Spleen (tissue), 7 donors: Measurements from ENCODE around the gene GABARAP.

Experiments used
- CTCF ChIP-seq, 11 experiments: fragments of 200-600 bp in 7 of 11; fragments of 450-650 bp in 4 of 11; sonication (generic) in 4 of 11; IDR thresholded peaks in 8 of 11; conservative IDR thresholded peaks in 3 of 11; 1 replicate in 7 of 11; 2 replicates in 4 of 11; pipeline versions ENCODE4 v1.4.0 to v1.8.0; 2016 to 2021; ENCODE audit warnings: antibody characterized with exemption in 11 of 11, inconsistent platforms in 4 of 11, mild to moderate bottlenecking in 1 of 11
- POLR2A ChIP-seq, 3 donors: fragments of 450-650 bp; IDR thresholded peaks; one replicate each; pipeline ENCODE4 v1.5.1; 2017; ENCODE audit warnings: antibody characterized with exemption in 3 of 3, mild to moderate bottlenecking in 1 of 3
- POLR2AphosphoS5 ChIP-seq, 3 donors: sonication (generic); formaldehyde crosslinking; IDR thresholded peaks; one replicate each; pipeline ENCODE4 v1.5.1; 2017; ENCODE audit warnings: antibody characterized with exemption in 3 of 3
- donor health status: DM: no; HTN: no; CAD: no; lungs with moderate emphysema.
- donor health status: DM: no; HTN: no; CAD: no.
- donor health status: DM: no; HTN: no; CAD: no.

- no peak for TF ChIP-seq POLR2AphosphoS5 (IDR thresholded peaks at IDR 0.05)
- no peak for TF ChIP-seq CTCF (IDR thresholded peaks at IDR 0.05 in 8 of 11, conservative IDR thresholded peaks at IDR 0.05 in 3 of 11)
- TF ChIP-seq POLR2A (IDR thresholded peaks at IDR 0.05) = no peak
These were observed 47.2 kb upstream of the GABARAP start for GRCh38 chr17:7289256-7290032.
